Dermis blood vessel endothelial cell (primary cell): ENCODE measurements around the gene UBE2E2. TPM values are rescaled to one million over a fixed set of nuclear protein-coding genes. Genes with fewer than 3 reads are reported as not detected.

ENCODE experiments used
- DNase-seq: peaks from one replicate; pipeline ENCODE4 v3.0.0; 2010
- total RNA-seq: library from RNA; depleted of rRNA; stranded (reverse); fragments of >200 nt; gene quantifications from 2 replicates; pipeline ENCODE4 v1.2.3, GENCODE V29; 2014

Gene UBE2E2
- total RNA-seq, 1 donor from 2014 or later = 32.2 TPM

- no peak for DNase-seq
Observed at GRCh38 chr3:23241256-23241655, 38.1 kb downstream of the UBE2E2 start.

- DNase-seq = no peak
Observed at GRCh38 chr3:23242106-23242505, 39.0 kb downstream of the UBE2E2 start.

GRCh38 chr3:23244324-23245041 lies 41.4 kb downstream of the UBE2E2 start:
- peak; percentile 17 for DNase-seq

GRCh38 chr3:23246651-23247050 lies 43.5 kb downstream of the UBE2E2 start:
- no peak for DNase-seq

- DNase-seq = no peak
Observed at GRCh38 chr3:23248594-23249131, 45.5 kb downstream of the UBE2E2 start.

GRCh38 chr3:23249961-23250360 lies 46.8 kb downstream of the UBE2E2 start:
- no peak for DNase-seq

- no peak for DNase-seq
Observed at GRCh38 chr3:23252122-23252521, 49.0 kb downstream of the UBE2E2 start.

- no peak for DNase-seq
Observed at GRCh38 chr3:23253214-23253613, 50.1 kb downstream of the UBE2E2 start.

- no peak for DNase-seq
Observed at GRCh38 chr3:23254282-23254681, 51.2 kb downstream of the UBE2E2 start.

- DNase-seq = no peak
Observed at GRCh38 chr3:23254835-23255234, 51.7 kb downstream of the UBE2E2 start.

- no peak for DNase-seq
Observed at GRCh38 chr3:23256741-23257435, 53.8 kb downstream of the UBE2E2 start.

- DNase-seq = no peak
Observed at GRCh38 chr3:23258110-23258509, 55.0 kb downstream of the UBE2E2 start.

GRCh38 chr3:23259515-23259914 lies 56.4 kb downstream of the UBE2E2 start:
- DNase-seq = no peak

GRCh38 chr3:23262766-23263165 lies 59.6 kb downstream of the UBE2E2 start:
- peak; percentile 19 for DNase-seq

- peak; percentile 12 for DNase-seq
Observed at GRCh38 chr3:23263796-23264195, 60.7 kb downstream of the UBE2E2 start.

- DNase-seq = no peak
Observed at GRCh38 chr3:23264413-23264812, 61.3 kb downstream of the UBE2E2 start.

GRCh38 chr3:23270423-23270822 lies 67.3 kb downstream of the UBE2E2 start:
- DNase-seq = no peak

- DNase-seq = no peak
Observed at GRCh38 chr3:23271876-23272741, 69.0 kb downstream of the UBE2E2 start.

GRCh38 chr3:23272820-23273219 lies 69.7 kb downstream of the UBE2E2 start:
- no peak for DNase-seq

- DNase-seq = no peak
Observed at GRCh38 chr3:23275061-23275460, 71.9 kb downstream of the UBE2E2 start.

GRCh38 chr3:23275814-23276213 lies 72.7 kb downstream of the UBE2E2 start:
- no peak for DNase-seq

GRCh38 chr3:23276913-23277658 lies 74.0 kb downstream of the UBE2E2 start:
- DNase-seq = no peak
